IPS-18a (cell line): ENCODE measurements around the gene LRP5.

Experiments
- H3K27ac ChIP-seq: one replicate; pipeline ENCODE4 v1.5.1; 2013; ENCODE audit warnings: low read length
- H3K27me3 ChIP-seq: one replicate; pipeline ENCODE4 v1.6.1; 2013; ENCODE audit warnings: mild to moderate bottlenecking, low read length; ENCODE audit not compliant: control insufficient read depth, insufficient read depth
- H3K36me3 ChIP-seq: one replicate; pipeline ENCODE4 v1.6.1; 2013; ENCODE audit warnings: low read depth, low read length; ENCODE audit not compliant: control insufficient read depth
- H3K4me1 ChIP-seq: one replicate; pipeline ENCODE4 v1.6.1; 2013; ENCODE audit warnings: low read depth, low read length; ENCODE audit not compliant: control insufficient read depth
- H3K4me3 ChIP-seq: one replicate; pipeline ENCODE4 v1.5.1; 2013; ENCODE audit warnings: low read length
- H3K9ac ChIP-seq: one replicate; pipeline ENCODE4 v1.6.1; 2013; ENCODE audit warnings: mild to moderate bottlenecking, low read length, moderate library complexity
- H3K9me3 ChIP-seq: one replicate; pipeline ENCODE4 v1.6.1; 2013; ENCODE audit warnings: low read depth, low read length; ENCODE audit not compliant: control insufficient read depth

LRP5 gene

DNA sequence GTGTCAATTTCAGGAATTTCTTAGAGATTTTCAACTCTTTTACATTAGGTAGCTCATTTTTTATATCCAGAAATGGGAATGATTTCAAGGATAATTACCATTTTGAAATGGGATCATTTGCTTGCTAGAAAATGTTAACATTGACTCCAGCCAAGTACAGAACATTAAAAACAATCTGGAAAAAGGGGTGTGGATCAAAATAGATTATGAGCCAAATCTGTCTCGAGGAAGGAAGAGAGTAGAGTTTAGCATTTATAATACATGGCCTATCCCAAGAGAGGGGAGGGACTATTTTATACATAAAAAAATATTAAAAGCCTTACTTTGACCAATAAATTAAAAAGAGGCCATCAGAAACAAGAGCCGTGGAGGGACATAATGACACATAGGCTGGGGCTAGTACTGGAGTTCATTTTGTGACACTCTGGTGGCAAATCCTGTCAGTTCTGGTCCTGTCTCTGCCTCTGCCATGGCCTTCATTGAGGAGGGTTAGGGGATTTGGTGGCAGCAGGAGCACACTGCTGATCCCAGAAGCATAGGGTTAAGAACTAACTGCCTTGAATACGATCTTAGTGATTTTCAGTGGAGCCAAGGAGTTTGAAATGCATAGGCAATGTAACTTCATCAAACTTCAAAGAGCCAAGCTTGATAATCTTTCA is 168.6 kb downstream of the LRP5 start:
- no peak overlapping the region for H3K27ac ChIP-seq
- no peak overlapping the region for H3K9ac ChIP-seq
- H3K4me1 ChIP-seq: no peaks in the 10 kb centered on the region
- peaks cover 2% of the 10 kb centered on the region for H3K9me3 ChIP-seq
- peaks cover 3% of the 10 kb centered on the region for H3K36me3 ChIP-seq
- no peaks in the 10 kb centered on the region for H3K27me3 ChIP-seq
- no peak overlapping the region for H3K4me3 ChIP-seq

DNA sequence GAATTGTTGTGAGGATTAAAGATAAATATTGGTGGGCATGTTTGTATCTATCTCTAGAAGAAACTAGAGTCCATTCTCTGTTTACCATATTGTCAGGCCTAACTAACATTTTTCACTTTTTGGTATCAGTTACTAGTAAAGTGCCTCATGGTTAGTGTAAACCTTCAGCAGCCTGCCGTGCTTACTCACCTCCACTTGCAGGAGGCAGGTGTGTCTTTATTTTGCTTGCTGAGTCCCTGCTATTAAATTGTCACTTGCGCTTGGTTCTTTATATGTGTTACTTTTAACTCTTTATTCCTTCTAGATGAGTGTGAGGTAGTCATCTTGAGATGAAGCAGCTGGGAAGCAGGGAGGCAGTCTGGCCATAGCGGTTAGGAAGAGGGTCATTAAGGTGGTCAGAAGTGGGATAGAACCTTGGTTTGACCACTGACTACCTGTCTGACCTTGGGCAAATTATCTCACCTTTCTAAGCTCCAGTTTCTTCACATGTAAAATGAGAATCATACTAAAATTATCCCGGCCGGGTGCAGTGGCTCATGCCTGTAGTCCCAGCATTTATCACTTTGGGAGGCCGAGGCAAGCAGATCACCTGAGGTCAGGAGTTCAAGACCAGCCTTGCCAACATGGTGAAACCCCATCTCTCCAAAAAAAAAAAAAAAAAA is 169.3 kb downstream of the LRP5 start:
- H3K27me3 ChIP-seq: no peaks in the 10 kb centered on the region
- peaks cover 3% of the 10 kb centered on the region for H3K36me3 ChIP-seq
- H3K9me3 ChIP-seq: peaks cover 2% of the 10 kb centered on the region
- H3K9ac ChIP-seq: no peak overlapping the region
- no peak overlapping the region for H3K4me3 ChIP-seq
- H3K4me1 ChIP-seq: no peaks in the 10 kb centered on the region
- no peak overlapping the region for H3K27ac ChIP-seq

DNA sequence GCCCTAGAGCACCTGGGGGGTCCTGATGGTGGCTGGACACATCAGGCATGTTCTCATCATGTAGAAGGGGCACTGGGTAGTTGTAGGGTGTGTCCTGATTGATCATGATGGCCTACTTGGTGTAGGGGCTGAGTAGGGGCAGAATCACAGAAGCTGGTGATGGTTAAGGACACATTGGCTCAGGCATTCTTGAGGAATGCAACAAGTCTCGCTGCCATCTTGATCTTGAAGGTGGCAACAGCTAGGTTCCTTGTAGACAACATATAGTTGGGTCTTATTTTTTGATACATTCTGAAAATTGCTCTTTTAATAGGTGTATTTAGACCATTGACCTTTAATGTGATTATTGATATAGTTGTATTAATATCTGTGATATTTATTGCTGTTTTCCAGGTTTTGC is 176.2 kb downstream of the LRP5 start:
- Histone ChIP-seq H3K27me3 (no peaks in the 10 kb centered on the region), H3K9ac (no peak overlapping the region), H3K9me3 (peaks cover 2% of the 10 kb centered on the region), H3K4me1 (no peaks in the 10 kb centered on the region), H3K36me3 (no peaks in the 10 kb centered on the region), H3K4me3 (no peak overlapping the region), H3K27ac (no peak overlapping the region)

DNA sequence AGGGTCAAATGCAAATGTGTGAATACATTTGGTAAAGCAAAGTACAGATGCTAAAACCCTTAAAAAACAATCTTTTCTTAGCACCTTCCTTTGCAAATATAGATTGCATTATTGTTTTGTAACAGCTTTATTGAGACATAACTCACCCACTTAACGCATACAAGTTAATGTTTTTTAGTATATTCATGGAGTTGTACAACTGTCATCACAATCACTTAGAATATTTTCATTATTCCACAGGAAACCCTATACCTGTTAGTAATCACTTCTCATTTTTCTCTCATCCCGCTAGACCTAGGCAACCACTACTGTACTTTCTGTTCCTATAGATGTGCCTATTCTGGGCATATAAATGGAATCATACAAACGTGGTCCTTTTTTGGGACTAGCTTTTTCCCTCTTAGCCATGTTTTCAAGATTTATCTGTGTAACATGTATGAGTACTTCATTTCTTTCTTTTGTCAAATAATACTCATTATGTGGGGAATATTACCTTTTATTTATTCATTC is 182.9 kb downstream of the LRP5 start:
- H3K27ac ChIP-seq: no peak overlapping the region
- no peak overlapping the region for H3K9ac ChIP-seq
- H3K4me3 ChIP-seq: no peak overlapping the region
- H3K27me3 ChIP-seq: no peaks in the 10 kb centered on the region
- no peaks in the 10 kb centered on the region for H3K36me3 ChIP-seq
- peaks cover 17% of the 10 kb centered on the region for H3K4me1 ChIP-seq
- no peaks in the 10 kb centered on the region for H3K9me3 ChIP-seq

DNA sequence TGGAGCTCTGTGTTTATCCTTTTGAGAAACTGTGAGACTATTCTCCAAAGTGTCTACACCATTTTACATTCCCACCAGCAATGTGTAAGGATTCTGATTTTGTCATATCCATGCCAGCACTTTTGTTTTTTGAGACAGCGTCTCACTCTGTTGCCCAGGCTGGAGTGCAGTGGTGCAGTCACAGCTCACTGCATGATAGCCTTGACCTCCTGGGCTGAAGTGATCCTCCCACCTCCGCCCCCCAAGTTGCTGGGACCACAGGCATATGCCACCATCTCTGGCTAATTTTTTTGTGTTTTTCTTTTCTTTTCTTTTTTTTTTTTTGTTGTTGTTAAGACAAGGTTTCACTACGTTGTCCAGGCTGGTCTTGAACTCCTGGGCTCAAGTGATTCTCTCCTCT is 183.5 kb downstream of the LRP5 start:
- no peaks in the 10 kb centered on the region for H3K27me3 ChIP-seq
- H3K9ac ChIP-seq: no peak overlapping the region
- no peak overlapping the region for H3K4me3 ChIP-seq
- H3K9me3 ChIP-seq: no peaks in the 10 kb centered on the region
- no peak overlapping the region for H3K27ac ChIP-seq
- H3K36me3 ChIP-seq: no peaks in the 10 kb centered on the region
- H3K4me1 ChIP-seq: peaks cover 17% of the 10 kb centered on the region

DNA sequence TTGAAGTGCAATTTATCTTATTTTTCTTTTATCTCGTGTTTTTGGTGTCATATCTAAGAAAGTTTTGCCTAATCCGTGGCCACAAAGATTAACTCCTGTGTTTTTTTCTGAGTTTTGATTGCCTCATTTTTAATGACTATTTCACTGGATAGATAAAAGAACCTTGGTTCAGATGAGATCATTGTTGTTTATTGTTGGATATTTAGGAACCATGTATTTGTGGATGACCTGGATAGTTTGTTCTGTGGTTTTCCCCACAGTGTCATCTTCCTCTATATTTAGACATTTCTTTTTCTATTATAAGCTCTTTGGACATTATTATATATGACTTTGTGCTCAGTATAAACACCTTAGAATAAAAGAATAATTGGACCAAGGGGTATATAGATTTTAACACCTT is 185.4 kb downstream of the LRP5 start:
- no peak overlapping the region for H3K4me3 ChIP-seq
- H3K36me3 ChIP-seq: no peaks in the 10 kb centered on the region
- no peak overlapping the region for H3K27ac ChIP-seq
- H3K9ac ChIP-seq: no peak overlapping the region
- H3K27me3 ChIP-seq: no peaks in the 10 kb centered on the region
- H3K9me3 ChIP-seq: no peaks in the 10 kb centered on the region
- peaks cover 17% of the 10 kb centered on the region for H3K4me1 ChIP-seq

DNA sequence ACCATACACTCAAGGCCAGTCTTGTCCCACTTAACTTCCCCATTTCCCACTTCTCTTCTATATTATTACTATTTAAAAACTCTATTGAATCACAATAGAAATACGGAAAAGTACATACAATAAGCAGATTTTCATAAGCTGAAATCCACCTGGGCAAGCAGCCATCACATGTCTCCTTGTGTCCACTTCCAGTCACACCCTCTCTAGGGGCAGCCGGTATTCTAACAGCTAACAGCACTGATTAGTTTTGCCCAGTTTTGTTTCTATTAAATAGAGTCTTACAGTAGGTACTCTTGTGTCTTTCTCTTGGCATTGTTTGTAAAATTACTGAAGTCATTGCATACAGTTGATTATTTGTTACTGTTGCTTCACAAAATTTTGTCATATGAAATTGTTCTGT is 185.9 kb downstream of the LRP5 start:
- no peak overlapping the region for H3K27ac ChIP-seq
- no peaks in the 10 kb centered on the region for H3K36me3 ChIP-seq
- no peak overlapping the region for H3K4me3 ChIP-seq
- no peaks in the 10 kb centered on the region for H3K27me3 ChIP-seq
- H3K9me3 ChIP-seq: no peaks in the 10 kb centered on the region
- H3K9ac ChIP-seq: no peak overlapping the region
- peaks cover 17% of the 10 kb centered on the region for H3K4me1 ChIP-seq
